Heart left ventricle (tissue), 16 donors: ENCODE data around the gene GNAS. TPM values are rescaled to one million over a fixed set of nuclear protein-coding genes. Genes with fewer than 3 reads are reported as not detected.

Experiments used
- ATAC-seq, 4 donors: fragments of 200-7000 bp; cut with Tn5 transposase; one replicate each; pipeline ENCODE4 v1.9.1; 2020 to 2022; ENCODE audit warnings: moderate library complexity in 4 of 4, mild to moderate bottlenecking in 3 of 4, moderate number of reproducible peaks in 1 of 4
- DNase-seq, 5 donors: peaks; one replicate each; pipeline ENCODE4 v3.0.0-alpha.2; 2020
- H3K27ac ChIP-seq, 12 donors: fragments of 200-600 bp; sonication (generic) in 4 of 12; one replicate each; pipeline versions ENCODE4 v1.5.0 to v1.8.0; 2016 to 2022; ENCODE audit warnings: mild to moderate bottlenecking in 2 of 12
- H3K27me3 ChIP-seq, 9 donors: fragments of 200-600 bp; sonication (generic) in 2 of 9; one replicate each; pipeline versions ENCODE4 v1.5.1 to v1.8.0; 2016 to 2022; ENCODE audit warnings: mild to moderate bottlenecking in 3 of 9
- H3K36me3 ChIP-seq, 9 donors: fragments of 200-600 bp; sonication (generic) in 2 of 9; one replicate each; pipeline versions ENCODE4 v1.5.0 to v1.8.0; 2018 to 2022; ENCODE audit warnings: mild to moderate bottlenecking in 2 of 9
- H3K4me1 ChIP-seq, 12 donors: fragments of 200-600 bp; sonication (generic) in 4 of 12; one replicate each; pipeline versions ENCODE4 v1.5.0 to v1.8.0; 2016 to 2022; ENCODE audit warnings: mild to moderate bottlenecking in 3 of 12
- H3K4me3 ChIP-seq, 12 donors: fragments of 200-600 bp; sonication (generic) in 4 of 12; one replicate each; pipeline versions ENCODE4 v1.5.0 to v1.8.0; 2017 to 2022; ENCODE audit warnings: mild to moderate bottlenecking in 9 of 12, moderate library complexity in 4 of 12
- H3K9me3 ChIP-seq, 12 donors: fragments of 200-600 bp; sonication (generic) in 4 of 12; one replicate each; pipeline versions ENCODE4 v1.5.0 to v1.8.0; 2016 to 2022; ENCODE audit warnings: mild to moderate bottlenecking in 1 of 12
- POLR2A ChIP-seq, 2 donors: fragments of 450-650 bp; IDR thresholded peaks; one replicate each; pipeline ENCODE4 v1.6.1; 2017; ENCODE audit warnings: antibody characterized with exemption in 2 of 2, mild to moderate bottlenecking in 2 of 2, moderate library complexity in 2 of 2
- WGBS, 4 donors: extraction: QIAGEN DNeasy Blood & Tissue Kit in 2 of 4; methylation state at CpG; one replicate each; pipeline versions ENCODE4 v1.1.5 to v1.1.7; 2013 to 2018; 5-methylcytosine and 5-hydroxymethylcytosine counted together
- intact Hi-C, 10 donors: fragments of 100-400 bp; cut with DNase I; formaldehyde crosslinking; loops; one replicate each; pipeline versions ENCODE4 v1.11.1 to v1.14.2; 2022
- long read RNA-seq, 3 donors: library from polyadenylated mRNA; unstranded; transcript quantifications; one replicate each; pipeline ENCODE4 v2.0.0, GENCODE V29; 2020 to 2021
- polyA plus RNA-seq, 2 donors: library from polyadenylated mRNA; stranded (reverse); fragments of 200-250 nt; gene quantifications; one replicate each; pipeline ENCODE4 v1.2.3, GENCODE V29; 2013
- total RNA-seq, 9 donors: library from RNA; depleted of rRNA in 2 of 9; stranded (reverse); fragments of >200 nt in 2 of 9; fragmentation: NEBNext Ultra II Directional in 3 of 9; extraction: Animal tissue kit (Norgen Biotek cat#: 25700) in 3 of 9; gene quantifications; one replicate each; pipeline versions ENCODE4 v1.1.0 to v1.2.4, GENCODE V29; 2016 to 2023
- TF ChIP-seq, protein P1 (sequence below), 12 donors: fragments of 200-600 bp; sonication (generic) in 4 of 12; IDR thresholded peaks; one replicate each; pipeline versions ENCODE4 v1.5.0 to v1.8.0; 2018 to 2022; ENCODE audit warnings: antibody characterized with exemption in 12 of 12, mild to moderate bottlenecking in 5 of 12
- donor health status: ischemic (EF 13 %, LVEDD 7.1; RV severe dilation, severe dysfunction).
- donor health status: healthy with polysubstance abuse.
- donor health status: DM: no; HTN: yes; CAD: no.
- donor health status: DM: no; HTN: no; CAD: no.
- donor health status: ischemic (EF 25% LVEDD 6.9; RV normal size, moderate dysfunction).
- donor health status: ischemic (EF 25% LVEDD 5.7; RV mildly dilated, moderate dysfunction).
- donor health status: healthy.
- donor health status: DM: yes; HTN: yes; CAD: no.
- donor health status: ischemic (EF 35%, LVEDD 5.7; RV mildly dilated, moderate dysfunction).
- donor health status: nonischemic (EF 11% LVEDD 7.7; RV severe dilation, severe dysfunction).
- donor health status: DM: yes; HTN: yes; CAD: no.
- donor health status: PGD.
- donor health status: ischemic (EF 29% LVEDD 5.4; RV normal size, mild dysfunction).
- donor health status: nonischemic (EF 23%, LVEDD 6.1; RV moderate dilation, normal function).

The GNAS gene
- total RNA-seq (1,000 to 10,000 TPM; 1,430 to 2,119 (median 1,604) TPM), polyA plus RNA-seq (1,000 to 10,000 TPM; 1,246 to 2,999 TPM)
- long read RNA-seq, donor 1, transcript GNAS-201 (12 exons, 1,866 nt) = minor isoform, 557 of 3,349 reads
- long read RNA-seq, donor 1, transcript GNAS-211 (12 exons, 1,931 nt) = minor isoform, 1,037 of 3,349 reads
- long read RNA-seq, donor 1, transcript GNAS-210 (13 exons, 1,972 nt) = major isoform, 1,346 of 3,349 reads
- long read RNA-seq, donor 1, transcript GNAS-207 (13 exons, 1,975 nt) = minor isoform, 151 of 3,349 reads
- long read RNA-seq, donor 1, partial matches to known transcripts = 72 of 3,349 reads
- long read RNA-seq, donor 1, other reads (novel, unspliced or antisense) = 84 of 3,349 reads
- long read RNA-seq, donor 2, transcript GNAS-231 (2 exons, 493 nt) = minor isoform, 109 of 741 reads
- long read RNA-seq, donor 2, transcript GNAS-210 (13 exons, 1,972 nt) = major isoform, 187 of 741 reads
- long read RNA-seq, donor 2, transcript GNAS-201 (12 exons, 1,866 nt) = minor isoform, 61 of 741 reads
- long read RNA-seq, donor 2, transcript GNAS-211 (12 exons, 1,931 nt) = minor isoform, 141 of 741 reads
- long read RNA-seq, donor 2, partial matches to known transcripts = 62 of 741 reads
- long read RNA-seq, donor 2, other reads (novel, unspliced or antisense) = 103 of 741 reads
- long read RNA-seq, donor 3, transcript GNAS-201 (12 exons, 1,866 nt) = minor isoform, 368 of 2,064 reads
- long read RNA-seq, donor 3, transcript GNAS-210 (13 exons, 1,972 nt) = major isoform, 741 of 2,064 reads
- long read RNA-seq, donor 3, transcript GNAS-211 (12 exons, 1,931 nt) = minor isoform, 700 of 2,064 reads
- long read RNA-seq, donor 3, transcript GNAS-207 (13 exons, 1,975 nt) = minor isoform, 86 of 2,064 reads
- long read RNA-seq, donor 3, partial matches to known transcripts = 50 of 2,064 reads
- long read RNA-seq, donor 3, other reads (novel, unspliced or antisense) = 53 of 2,064 reads

DNA sequence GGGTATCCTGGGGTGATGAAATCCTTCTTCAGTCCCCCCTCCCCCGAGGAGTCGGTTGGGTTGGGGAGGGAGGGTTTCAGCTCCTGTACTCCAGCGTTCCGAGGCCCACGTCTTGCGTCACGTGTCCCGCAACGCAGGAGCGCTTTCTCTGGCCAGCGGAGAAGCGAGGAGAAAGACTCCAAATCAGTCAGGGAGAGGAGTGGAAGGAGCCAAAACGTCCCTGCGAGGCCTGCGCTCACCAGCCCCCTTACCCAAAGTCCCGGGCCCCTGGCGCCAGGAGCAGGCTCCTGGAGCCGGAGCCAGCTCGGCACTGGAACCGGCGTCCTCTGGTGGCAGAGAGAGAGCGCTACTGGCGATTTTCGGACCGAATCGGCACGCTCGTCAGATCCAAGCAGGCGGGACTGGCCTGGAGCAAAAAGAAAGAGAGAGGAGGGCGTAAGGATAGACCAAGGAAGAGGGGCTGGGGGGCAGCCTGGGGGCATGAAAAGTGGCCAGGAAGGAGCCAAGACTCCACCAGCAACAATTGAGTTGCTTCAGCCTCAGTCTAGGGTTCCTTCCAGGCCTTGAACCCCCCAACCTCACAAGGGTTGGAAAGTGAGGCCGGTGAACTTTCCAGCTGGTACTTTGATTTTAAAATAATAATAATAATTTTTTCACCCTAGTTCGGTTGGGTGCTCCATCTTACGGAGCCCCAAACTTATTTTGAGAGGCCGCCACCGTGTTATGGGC, at the start of gene GNAS:
Gene GNAS (plus strand): TSS at position 174 of the 729 bp plus-strand sequence.
- no peaks in the 10 kb centered on the region for H3K36me3 ChIP-seq
- TF ChIP-seq, protein P1, sequence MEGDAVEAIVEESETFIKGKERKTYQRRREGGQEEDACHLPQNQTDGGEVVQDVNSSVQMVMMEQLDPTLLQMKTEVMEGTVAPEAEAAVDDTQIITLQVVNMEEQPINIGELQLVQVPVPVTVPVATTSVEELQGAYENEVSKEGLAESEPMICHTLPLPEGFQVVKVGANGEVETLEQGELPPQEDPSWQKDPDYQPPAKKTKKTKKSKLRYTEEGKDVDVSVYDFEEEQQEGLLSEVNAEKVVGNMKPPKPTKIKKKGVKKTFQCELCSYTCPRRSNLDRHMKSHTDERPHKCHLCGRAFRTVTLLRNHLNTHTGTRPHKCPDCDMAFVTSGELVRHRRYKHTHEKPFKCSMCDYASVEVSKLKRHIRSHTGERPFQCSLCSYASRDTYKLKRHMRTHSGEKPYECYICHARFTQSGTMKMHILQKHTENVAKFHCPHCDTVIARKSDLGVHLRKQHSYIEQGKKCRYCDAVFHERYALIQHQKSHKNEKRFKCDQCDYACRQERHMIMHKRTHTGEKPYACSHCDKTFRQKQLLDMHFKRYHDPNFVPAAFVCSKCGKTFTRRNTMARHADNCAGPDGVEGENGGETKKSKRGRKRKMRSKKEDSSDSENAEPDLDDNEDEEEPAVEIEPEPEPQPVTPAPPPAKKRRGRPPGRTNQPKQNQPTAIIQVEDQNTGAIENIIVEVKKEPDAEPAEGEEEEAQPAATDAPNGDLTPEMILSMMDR (IDR thresholded peaks at IDR 0.05) = peak; percentile 29 to 80 (median 58)
- TF ChIP-seq POLR2A (IDR thresholded peaks at IDR 0.05) = no peak
- peak in 3 of 4 donors; percentile 54 to 76 (median 73) for ATAC-seq
- WGBS, 4 donors = 21 to 45% (median 28%) methylated on average over 34 to 35 of the region's 35 CpGs
- peaks cover 0 to 27% (median 5%) of the 10 kb centered on the region in 12 donors for H3K4me1 ChIP-seq
- peak within 1 kb of the TSS; percentile 15 to 78 (median 57) for H3K4me3 ChIP-seq
- intact Hi-C loops = loop anchor here in 5 of 10 donors (1.0 to 10.0 kb wide), 4 partner anchors 200 to 618 kb away; partner anchors contain the start of gene STX16 (in 2 of the 5)
- H3K9me3 ChIP-seq = no peaks in the 10 kb centered on the region
- no peak within 1 kb of the TSS for H3K27ac ChIP-seq
- DNase-seq = peak; percentile 47 to 78 (median 67)
- peaks cover 11 to 79% (median 44%) of the 10 kb centered on the region in 9 donors for H3K27me3 ChIP-seq

GRCh38 chr20:58803533-58803932, 49.0 kb upstream of the GNAS start:
- no peak for TF ChIP-seq POLR2A (IDR thresholded peaks at IDR 0.05)
- TF ChIP-seq, protein P1 (IDR thresholded peaks at IDR 0.05) = no peak
- no peak overlapping the region for H3K4me3 ChIP-seq
- DNase-seq (peak in 1 of 5 donors; percentile 24), ATAC-seq (no peak)
- no peak overlapping the region for H3K27ac ChIP-seq
- H3K36me3 ChIP-seq = no peaks in the 10 kb centered on the region
- WGBS, 4 donors = 87 to 91% (median 88%) methylated on average over 18 of the region's 18 CpGs
- H3K4me1 ChIP-seq = no peaks in the 10 kb centered on the region
- intact Hi-C loops = no loop called here
- H3K27me3 ChIP-seq = peaks cover 0 to 38% (median 12%) of the 10 kb centered on the region in 9 donors
- no peaks in the 10 kb centered on the region for H3K9me3 ChIP-seq

DNA sequence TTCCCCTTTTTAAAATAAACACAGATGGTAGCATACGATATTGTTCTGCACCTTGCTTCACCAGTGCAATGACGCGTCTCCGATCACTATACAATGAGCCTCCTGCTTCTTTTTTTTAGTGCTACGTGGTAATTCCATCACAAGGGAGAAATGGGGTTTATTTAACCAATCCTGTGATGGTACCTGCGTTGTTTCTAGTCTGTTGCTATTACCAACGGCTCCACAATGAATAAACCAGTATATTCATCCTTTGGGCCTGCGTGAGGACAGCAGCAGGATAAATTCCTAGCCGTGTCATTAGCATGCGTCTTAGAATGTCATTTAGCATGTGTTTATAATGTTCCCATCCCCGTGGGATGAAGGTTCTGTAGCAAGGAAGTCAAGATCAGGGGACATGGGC, 44.7 kb upstream of the GNAS start:
- H3K36me3 ChIP-seq = no peaks in the 10 kb centered on the region
- ATAC-seq (no peak), DNase-seq (no peak)
- intact Hi-C loops = no loop called here
- 83 to 86% (median 84%) methylated on average over 11 of the region's 11 CpGs for WGBS, 4 donors
- TF ChIP-seq, protein P1 (IDR thresholded peaks at IDR 0.05) = no peak
- TF ChIP-seq POLR2A (IDR thresholded peaks at IDR 0.05) = no peak
- no peaks in the 10 kb centered on the region for H3K4me1 ChIP-seq
- no peak overlapping the region for H3K27ac ChIP-seq
- H3K4me3 ChIP-seq = no peak overlapping the region
- H3K9me3 ChIP-seq = no peaks in the 10 kb centered on the region
- peaks cover 0 to 57% (median 12%) of the 10 kb centered on the region in 9 donors for H3K27me3 ChIP-seq
